ENCODE data around the gene PPP1R12B. TPM values are rescaled to one million over a fixed set of nuclear protein-coding genes. Genes with fewer than 3 reads are reported as not detected.

Gene PPP1R12B
- total RNA-seq, 1 experiment from 2014 or later = 17.0 TPM

DNA sequence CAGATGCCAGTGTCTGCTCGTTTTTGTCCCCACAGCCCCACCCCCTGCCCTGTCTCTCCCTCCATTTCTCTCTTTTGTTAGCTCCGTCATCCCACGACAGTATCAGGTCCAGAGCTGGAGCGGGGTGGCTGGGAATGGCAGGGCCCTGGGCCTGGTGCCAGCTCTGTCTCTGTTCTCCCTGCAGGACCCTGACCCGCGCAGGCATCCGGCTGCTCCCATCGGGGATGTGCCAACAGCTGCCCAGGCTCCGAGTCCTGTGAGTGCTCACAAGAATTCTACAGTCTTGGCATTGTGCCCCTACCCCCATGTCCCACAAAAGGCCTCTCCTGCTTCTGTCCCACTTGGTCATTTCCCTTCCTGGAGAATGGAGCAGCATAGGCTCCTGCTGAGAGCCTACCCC lies 44.1 kb upstream of the PPP1R12B start:
- DNase-seq (ENCODE audit: low spot score) = no peak
- ChIA-PET POLR2A (ENCODE audit: low non-redundant PET) (interaction anchor here (0.7 kb wide), 1 partner anchor 419 kb away, joined by 3 read pairs; no protein-coding TSS in a partner anchor), CTCF (no interaction called here)
- intact Hi-C loops (cut with micrococcal nuclease; ENCODE audit: unreplicated experiment) = no loop called here
- no peak overlapping the region for H3K4me3 ChIP-seq (ENCODE audit: low read depth, low read length, poor library complexity, severe bottlenecking)
- BruUV-seq (replicated peaks) = no TSS peak
- TF ChIP-seq, protein P1, sequence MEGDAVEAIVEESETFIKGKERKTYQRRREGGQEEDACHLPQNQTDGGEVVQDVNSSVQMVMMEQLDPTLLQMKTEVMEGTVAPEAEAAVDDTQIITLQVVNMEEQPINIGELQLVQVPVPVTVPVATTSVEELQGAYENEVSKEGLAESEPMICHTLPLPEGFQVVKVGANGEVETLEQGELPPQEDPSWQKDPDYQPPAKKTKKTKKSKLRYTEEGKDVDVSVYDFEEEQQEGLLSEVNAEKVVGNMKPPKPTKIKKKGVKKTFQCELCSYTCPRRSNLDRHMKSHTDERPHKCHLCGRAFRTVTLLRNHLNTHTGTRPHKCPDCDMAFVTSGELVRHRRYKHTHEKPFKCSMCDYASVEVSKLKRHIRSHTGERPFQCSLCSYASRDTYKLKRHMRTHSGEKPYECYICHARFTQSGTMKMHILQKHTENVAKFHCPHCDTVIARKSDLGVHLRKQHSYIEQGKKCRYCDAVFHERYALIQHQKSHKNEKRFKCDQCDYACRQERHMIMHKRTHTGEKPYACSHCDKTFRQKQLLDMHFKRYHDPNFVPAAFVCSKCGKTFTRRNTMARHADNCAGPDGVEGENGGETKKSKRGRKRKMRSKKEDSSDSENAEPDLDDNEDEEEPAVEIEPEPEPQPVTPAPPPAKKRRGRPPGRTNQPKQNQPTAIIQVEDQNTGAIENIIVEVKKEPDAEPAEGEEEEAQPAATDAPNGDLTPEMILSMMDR (conservative IDR thresholded peaks at IDR 0.05; ENCODE audit: low read depth, low read length) = no peak
- TF ChIP-seq EZH2 (IDR thresholded peaks at IDR 0.05; ENCODE audit: borderline replicate concordance, low read depth, low read length, poor library complexity, severe bottlenecking) = no peak
- no peaks in the 10 kb centered on the region for H3K9me3 ChIP-seq (ENCODE audit: low read depth, low read length, poor library complexity, severe bottlenecking)
- H3K4me1 ChIP-seq (ENCODE audit: insufficient read depth, low read length, poor library complexity, severe bottlenecking) = no peaks in the 10 kb centered on the region
- no peak overlapping the region for H3K27ac ChIP-seq (ENCODE audit: low read depth, low read length, poor library complexity, severe bottlenecking)
- H3K36me3 ChIP-seq (ENCODE audit: insufficient read depth, low read length, poor library complexity, severe bottlenecking) = no peaks in the 10 kb centered on the region
- no peaks in the 10 kb centered on the region for H3K27me3 ChIP-seq (replicated peaks; ENCODE audit: insufficient read depth, low read depth, low read length, poor library complexity)

DNA sequence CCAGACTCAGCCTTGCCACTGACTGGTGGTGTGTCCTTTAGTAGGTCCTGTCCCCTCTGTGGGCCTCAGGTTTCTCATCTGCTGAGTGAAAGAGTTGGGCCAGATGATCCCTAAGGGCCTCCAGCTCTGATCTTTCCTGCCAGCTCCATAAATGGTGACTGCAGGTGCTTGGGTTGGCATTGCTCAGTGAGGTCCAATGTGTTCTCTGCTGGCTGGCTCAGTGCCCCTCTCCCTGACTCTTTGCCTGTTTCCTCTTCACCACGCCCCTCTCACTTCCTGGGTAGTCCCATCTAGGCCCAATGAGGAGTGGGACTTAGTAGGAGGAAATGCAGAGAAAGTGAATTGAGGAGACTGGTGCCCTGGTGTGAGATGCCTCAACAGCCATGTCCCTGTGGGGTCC lies 43.3 kb upstream of the PPP1R12B start:
- no peaks in the 10 kb centered on the region for H3K4me1 ChIP-seq (ENCODE audit: insufficient read depth, low read length, poor library complexity, severe bottlenecking)
- H3K4me3 ChIP-seq (ENCODE audit: low read depth, low read length, poor library complexity, severe bottlenecking) = no peak overlapping the region
- ChIA-PET CTCF (no interaction called here), POLR2A (ENCODE audit: low non-redundant PET) (interaction anchor here (0.5 kb wide), 1 partner anchor 36 kb away, joined by 5 read pairs; no protein-coding TSS in a partner anchor)
- H3K9me3 ChIP-seq (ENCODE audit: low read depth, low read length, poor library complexity, severe bottlenecking) = no peaks in the 10 kb centered on the region
- H3K27ac ChIP-seq (ENCODE audit: low read depth, low read length, poor library complexity, severe bottlenecking) = no peak overlapping the region
- intact Hi-C loops (cut with micrococcal nuclease; ENCODE audit: unreplicated experiment) = no loop called here
- H3K27me3 ChIP-seq (replicated peaks; ENCODE audit: insufficient read depth, low read depth, low read length, poor library complexity) = no peaks in the 10 kb centered on the region
- TF ChIP-seq, protein P1 (conservative IDR thresholded peaks at IDR 0.05; ENCODE audit: low read depth, low read length) = no peak
- no peak for TF ChIP-seq EZH2 (IDR thresholded peaks at IDR 0.05; ENCODE audit: borderline replicate concordance, low read depth, low read length, poor library complexity, severe bottlenecking)
- no peaks in the 10 kb centered on the region for H3K36me3 ChIP-seq (ENCODE audit: insufficient read depth, low read length, poor library complexity, severe bottlenecking)
- BruUV-seq (replicated peaks) = no TSS peak
- DNase-seq (ENCODE audit: low spot score) = no peak

DNA sequence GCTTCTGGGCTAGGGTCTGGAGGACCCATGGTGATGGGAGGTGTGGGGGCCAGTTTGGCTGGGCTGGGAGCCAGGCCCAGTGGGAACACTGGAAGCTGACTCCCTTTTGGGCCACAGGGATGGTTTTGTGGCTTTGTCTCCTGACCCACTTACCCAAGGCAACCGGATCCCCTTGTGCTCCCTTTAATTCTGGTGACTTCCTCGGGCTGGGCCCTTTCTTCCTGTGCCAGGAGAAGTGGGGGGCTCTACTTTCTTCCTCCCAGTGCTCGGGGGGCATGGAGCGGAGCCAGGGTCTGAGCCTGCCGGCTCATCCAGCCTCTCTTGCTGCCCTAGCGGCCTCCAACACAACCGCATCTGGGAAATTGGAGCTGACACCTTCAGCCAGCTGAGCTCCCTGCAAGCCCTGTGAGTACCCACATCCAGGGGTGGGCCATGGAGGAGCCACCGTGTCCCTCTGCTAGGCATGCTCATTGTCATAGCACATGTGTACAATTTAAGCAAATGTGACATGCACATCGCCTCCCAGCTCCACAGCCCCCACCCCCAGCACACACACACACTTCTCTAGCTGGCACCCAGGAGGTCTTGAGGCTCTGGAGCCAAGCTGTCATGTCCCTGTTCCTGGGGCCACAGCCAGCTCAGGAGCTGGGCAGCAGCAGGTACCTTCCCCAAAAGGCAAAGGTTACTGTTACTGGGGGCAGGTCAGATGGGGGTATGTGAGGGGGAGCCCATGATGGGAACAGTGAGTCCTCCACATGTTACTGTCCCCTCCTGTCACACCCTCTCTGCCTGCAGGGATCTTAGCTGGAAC lies 41.8 kb upstream of the PPP1R12B start:
- no peak for TF ChIP-seq EZH2 (IDR thresholded peaks at IDR 0.05; ENCODE audit: borderline replicate concordance, low read depth, low read length, poor library complexity, severe bottlenecking)
- TF ChIP-seq, protein P1 (conservative IDR thresholded peaks at IDR 0.05; ENCODE audit: low read depth, low read length) = no peak
- intact Hi-C loops (cut with micrococcal nuclease; ENCODE audit: unreplicated experiment) = no loop called here
- ChIA-PET POLR2A (ENCODE audit: low non-redundant PET) (no interaction called here), CTCF (no interaction called here)
- no peak for DNase-seq (ENCODE audit: low spot score)
- H3K36me3 ChIP-seq (ENCODE audit: insufficient read depth, low read length, poor library complexity, severe bottlenecking) = no peaks in the 10 kb centered on the region
- peaks cover 4% of the 10 kb centered on the region for H3K4me1 ChIP-seq (ENCODE audit: insufficient read depth, low read length, poor library complexity, severe bottlenecking)
- H3K27ac ChIP-seq (ENCODE audit: low read depth, low read length, poor library complexity, severe bottlenecking) = no peak overlapping the region
- BruUV-seq (replicated peaks) = no TSS peak
- H3K27me3 ChIP-seq (replicated peaks; ENCODE audit: insufficient read depth, low read depth, low read length, poor library complexity) = no peaks in the 10 kb centered on the region
- H3K4me3 ChIP-seq (ENCODE audit: low read depth, low read length, poor library complexity, severe bottlenecking) = no peak overlapping the region
- no peaks in the 10 kb centered on the region for H3K9me3 ChIP-seq (ENCODE audit: low read depth, low read length, poor library complexity, severe bottlenecking)

Data from A673 (cell line).